HL-60 (cell line): Measurements from ENCODE around the gene NUDT14.

Experiments used
- DNase-seq, 2 experiments: peaks; one replicate each; pipeline ENCODE4 v3.0.0-alpha.2; 2010 to 2020; ENCODE audit warnings: low read depth in 1 of 2, low spot score in 1 of 2
- H3K27ac ChIP-seq: fragments of 250-450 bp; sonication (Bioruptor Pico); replicated peaks from 2 replicates; pipeline ENCODE4 v1.5.1; 2020; ENCODE audit warnings: mild to moderate bottlenecking, moderate library complexity
- H3K27me3 ChIP-seq: fragments of 250-450 bp; sonication (Bioruptor Pico); 2 replicates; pipeline ENCODE4 v1.5.1; 2021; ENCODE audit warnings: mild to moderate bottlenecking, moderate library complexity; ENCODE audit not compliant: insufficient read depth, poor library complexity, severe bottlenecking
- H3K4me3 ChIP-seq: replicated peaks from 2 replicates; pipeline ENCODE4 v1.5.1; 2011; ENCODE audit warnings: mild to moderate bottlenecking, control low read depth, low read length; ENCODE audit not compliant: insufficient read depth
- CTCF ChIP-seq: IDR thresholded peaks from one replicate; pipeline ENCODE4 v1.5.1; 2011; ENCODE audit warnings: low read length, control low read depth, inconsistent platforms; ENCODE audit not compliant: insufficient read depth
- GABPA ChIP-seq: IDR thresholded peaks from 2 replicates; pipeline ENCODE4 v1.6.1; 2012; ENCODE audit warnings: low read depth
- POLR2AphosphoS5 ChIP-seq: IDR thresholded peaks from 2 replicates; pipeline ENCODE4 v1.6.1; 2012; ENCODE audit warnings: low read depth
- REST ChIP-seq: IDR thresholded peaks from 2 replicates; pipeline ENCODE4 v1.6.1; 2012; ENCODE audit warnings: low read depth; ENCODE audit not compliant: insufficient replicate concordance
- SPI1 ChIP-seq: IDR thresholded peaks from 2 replicates; pipeline ENCODE4 v1.6.1; 2012; ENCODE audit warnings: low read depth, mild to moderate bottlenecking, borderline replicate concordance

Gene NUDT14

GRCh38 chr14:105166571-105167302 is 14.4 kb downstream of the NUDT14 start:
- Histone ChIP-seq H3K27me3 (peaks cover 23% of the 10 kb centered on the region), H3K27ac (no peak overlapping the region), H3K4me3 (no peak overlapping the region)
- no peak for TF ChIP-seq REST
- DNase-seq: no peak

- DNase-seq: no peak
- Histone ChIP-seq H3K4me3 (no peak overlapping the region), H3K27ac (no peak overlapping the region), H3K27me3 (peaks cover 23% of the 10 kb centered on the region)
- TF ChIP-seq CTCF (no peak), GABPA (no peak), SPI1 (no peak), REST (no peak), POLR2AphosphoS5 (no peak)
Measured at GRCh38 chr14:105165761-105166485, 15.2 kb downstream of the NUDT14 start.

GRCh38 chr14:105165134-105165704 is 15.9 kb downstream of the NUDT14 start:
- TF ChIP-seq REST: no peak
- TF ChIP-seq GABPA: no peak
- TF ChIP-seq CTCF: no peak
- no peak for TF ChIP-seq SPI1
- no peak for TF ChIP-seq POLR2AphosphoS5
- DNase-seq: no peak
- Histone ChIP-seq H3K4me3 (no peak overlapping the region), H3K27ac (no peak overlapping the region), H3K27me3 (peaks cover 21% of the 10 kb centered on the region)
